Stimulated activated CD4-positive, alpha-beta T cell treated with anti-CD3 and anti-CD28 coated beads, Interleukin-12 subunit alpha, Interleukin-12 subunit beta, amount 100 ng/mL, for 24 hours (primary cell): ENCODE results near the gene TTC34.
"Not testable (repeated sequence)": the region's sequence is repeated elsewhere in the genome, so short reads cannot be mapped to it uniquely, and the experiment has no call there.

ENCODE experiments used
- DNase-seq, 2 experiments: peaks; one replicate each; pipeline ENCODE4 v3.0.0-alpha.2; 2020; ENCODE audit warnings: low read depth in 2 of 2

The TTC34 gene

GRCh38 chr1:2676726-2677125 lies 124.8 kb downstream of the TTC34 start:
- not testable (repeated sequence) for DNase-seq

GRCh38 chr1:2671656-2672055 lies 129.8 kb downstream of the TTC34 start:
- DNase-seq = not testable (repeated sequence)

- not testable (repeated sequence) for DNase-seq
Measured at GRCh38 chr1:2659806-2660205, 141.7 kb downstream of the TTC34 start.

GRCh38 chr1:2657909-2658308 lies 143.6 kb downstream of the TTC34 start:
- DNase-seq = not testable (repeated sequence)

GRCh38 chr1:2657124-2657523 lies 144.4 kb downstream of the TTC34 start:
- not testable (repeated sequence) for DNase-seq

- DNase-seq = not testable (repeated sequence)
Measured at GRCh38 chr1:2655598-2656434, 145.7 kb downstream of the TTC34 start.

GRCh38 chr1:2654443-2654948 lies 147.0 kb downstream of the TTC34 start:
- not testable (repeated sequence) for DNase-seq

- not testable (repeated sequence) for DNase-seq
Measured at GRCh38 chr1:2653741-2654442, 147.6 kb downstream of the TTC34 start.

GRCh38 chr1:2652926-2653571 lies 148.4 kb downstream of the TTC34 start:
- DNase-seq = not testable (repeated sequence)

- DNase-seq = not testable (repeated sequence)
Measured at GRCh38 chr1:2652152-2652925, 149.2 kb downstream of the TTC34 start.

- DNase-seq = no peak
Measured at GRCh38 chr1:2650967-2651645, 150.4 kb downstream of the TTC34 start.

- DNase-seq = no peak
Measured at GRCh38 chr1:2646837-2647236, 154.7 kb downstream of the TTC34 start.

GRCh38 chr1:2645776-2646175 lies 155.7 kb downstream of the TTC34 start:
- DNase-seq = no peak

- no peak for DNase-seq
Measured at GRCh38 chr1:2645143-2645542, 156.3 kb downstream of the TTC34 start.

GRCh38 chr1:2644591-2645101 lies 156.8 kb downstream of the TTC34 start:
- no peak for DNase-seq

GRCh38 chr1:2644171-2644570 lies 157.3 kb downstream of the TTC34 start:
- DNase-seq = no peak

GRCh38 chr1:2643414-2644077 lies 157.9 kb downstream of the TTC34 start:
- DNase-seq = no peak

GRCh38 chr1:2642560-2643413 lies 158.7 kb downstream of the TTC34 start:
- DNase-seq = peak; percentile 84 to 91

GRCh38 chr1:2642131-2642559 lies 159.3 kb downstream of the TTC34 start:
- DNase-seq = no peak
